GM21360 (cell line): ENCODE results near the gene PPP1R13L.

Experiments used
- ATAC-seq: cut with Tn5 transposase; IDR thresholded peaks from one replicate; pipeline ENCODE4 v1.9.1; 2021; ENCODE audit warnings: mild to moderate bottlenecking, moderate library complexity; ENCODE audit not compliant: unreplicated experiment

Gene PPP1R13L

DNA sequence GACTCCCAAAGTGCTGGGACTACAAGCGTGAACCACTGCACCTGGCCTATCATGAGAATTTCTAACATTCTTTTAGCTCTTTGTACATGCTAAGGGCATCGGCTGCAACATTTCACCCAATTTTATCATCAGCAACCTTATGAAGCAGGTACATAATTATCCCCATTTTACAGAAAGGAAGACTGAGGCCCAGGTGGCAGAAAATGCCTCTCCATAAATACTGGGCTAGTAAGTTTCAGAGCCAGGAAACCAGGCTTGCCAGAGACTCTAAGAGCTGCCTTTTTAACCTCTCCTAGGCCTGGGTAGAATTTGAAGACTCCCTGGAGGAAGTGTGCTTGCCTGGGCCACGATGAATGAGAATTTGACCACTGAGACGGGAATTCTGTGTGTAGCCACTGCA, 36.7 kb downstream of the PPP1R13L start:
- no peak for ATAC-seq

GRCh38 chr19:45364696-45365095, 40.2 kb downstream of the PPP1R13L start:
- no peak for ATAC-seq

- no peak for ATAC-seq
Observed at GRCh38 chr19:45363861-45364459, 40.9 kb downstream of the PPP1R13L start.

GRCh38 chr19:45362291-45362690, 42.6 kb downstream of the PPP1R13L start:
- ATAC-seq: no peak

DNA sequence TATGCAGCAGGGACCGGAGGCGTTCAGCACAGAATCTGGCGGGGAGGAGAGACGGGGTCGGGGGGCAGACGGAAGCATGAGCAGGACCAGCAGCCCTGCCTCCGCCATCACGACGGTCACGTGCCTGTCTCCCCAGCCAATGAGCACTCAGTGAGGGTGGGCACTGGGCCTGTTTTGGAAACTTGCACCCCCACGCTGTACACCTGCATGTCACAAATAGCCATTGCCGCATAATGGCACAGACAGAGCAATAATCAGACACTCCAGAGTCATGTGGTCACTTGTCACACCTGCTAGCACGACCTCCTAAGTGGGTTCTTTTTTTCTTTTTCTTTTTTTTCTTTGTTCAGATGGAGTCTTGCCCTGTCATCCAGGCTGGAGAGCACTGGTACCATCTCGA, 43.3 kb downstream of the PPP1R13L start:
- ATAC-seq: no peak

GRCh38 chr19:45358213-45358792, 46.6 kb downstream of the PPP1R13L start:
- no peak for ATAC-seq

GRCh38 chr19:45357445-45357783, 47.5 kb downstream of the PPP1R13L start:
- ATAC-seq: no peak

- ATAC-seq: no peak
Observed at GRCh38 chr19:45356760-45357444, 48.0 kb downstream of the PPP1R13L start.

GRCh38 chr19:45355910-45356309, 49.0 kb downstream of the PPP1R13L start:
- no peak for ATAC-seq

DNA sequence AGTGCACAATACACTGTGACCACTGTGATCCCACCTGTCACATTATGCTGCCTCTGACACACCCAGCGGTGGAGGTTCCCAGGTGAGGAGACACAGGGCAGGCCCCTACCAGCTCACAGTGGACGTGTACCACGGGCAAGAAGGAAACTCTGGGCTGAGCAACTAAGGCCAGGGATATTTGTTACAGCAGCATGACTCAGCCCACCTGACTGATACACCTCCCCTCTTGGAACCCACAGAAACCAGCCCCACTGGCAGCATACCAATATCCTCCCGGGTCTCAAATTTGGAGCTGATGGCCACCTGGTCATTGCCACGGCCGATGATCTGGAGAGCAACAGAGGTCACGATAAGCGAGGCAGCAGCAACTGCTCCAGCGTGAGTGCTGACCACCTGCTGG, 49.5 kb downstream of the PPP1R13L start:
- no peak for ATAC-seq

DNA sequence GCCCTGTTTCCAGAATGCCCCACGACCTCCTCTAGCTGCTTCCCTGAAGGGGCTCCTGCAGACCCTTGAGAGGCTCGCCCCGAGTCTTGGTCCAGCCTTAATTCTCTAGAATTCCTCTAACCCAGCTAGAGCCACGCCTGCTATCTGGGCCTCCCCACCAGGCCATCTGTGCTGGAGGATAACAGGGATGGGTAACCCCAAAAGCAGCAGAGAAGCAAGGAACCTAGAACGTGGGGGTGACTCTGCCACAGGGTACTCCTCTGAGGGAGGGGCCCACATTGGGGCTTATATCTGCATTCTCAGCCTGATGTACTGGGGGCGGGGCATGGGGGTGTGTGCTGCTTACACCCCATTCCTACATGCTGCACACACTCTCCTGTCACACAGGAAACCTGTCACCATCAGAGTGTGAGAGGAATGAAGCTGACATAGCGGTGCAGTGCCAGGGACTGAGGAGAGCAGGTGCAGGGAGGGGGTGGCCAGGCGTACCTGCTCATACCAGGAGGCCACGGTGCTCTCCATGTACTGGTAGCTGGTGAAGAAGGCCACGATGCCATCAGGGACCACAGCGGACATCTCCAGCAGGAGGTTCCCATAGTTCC, 50.5 kb downstream of the PPP1R13L start:
- no peak for ATAC-seq

- ATAC-seq: no peak
Observed at GRCh38 chr19:45352914-45353796, 51.7 kb downstream of the PPP1R13L start.

DNA sequence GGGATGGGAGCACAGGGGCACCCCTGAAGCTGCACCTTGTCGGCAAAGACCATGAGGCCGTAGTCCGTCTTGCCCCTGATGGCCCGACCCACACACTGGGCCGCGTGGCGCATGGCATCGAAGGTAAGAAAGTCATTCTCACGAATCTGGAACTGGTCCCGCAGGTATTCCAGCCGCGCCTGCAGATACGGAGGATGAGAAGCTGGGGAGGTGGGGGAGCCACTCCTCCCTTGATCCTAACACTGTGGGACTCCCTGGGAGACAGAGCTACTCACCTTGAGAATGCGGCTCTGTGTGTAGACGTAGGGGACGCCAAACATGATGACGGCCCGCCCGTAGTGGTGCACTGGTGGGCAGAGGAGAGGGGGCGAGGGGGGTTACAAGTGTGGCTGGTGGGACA, 52.4 kb downstream of the PPP1R13L start:
- ATAC-seq: no peak

- no peak for ATAC-seq
Observed at GRCh38 chr19:45352062-45352461, 52.8 kb downstream of the PPP1R13L start.

GRCh38 chr19:45351401-45351952, 53.4 kb downstream of the PPP1R13L start:
- no peak for ATAC-seq

DNA sequence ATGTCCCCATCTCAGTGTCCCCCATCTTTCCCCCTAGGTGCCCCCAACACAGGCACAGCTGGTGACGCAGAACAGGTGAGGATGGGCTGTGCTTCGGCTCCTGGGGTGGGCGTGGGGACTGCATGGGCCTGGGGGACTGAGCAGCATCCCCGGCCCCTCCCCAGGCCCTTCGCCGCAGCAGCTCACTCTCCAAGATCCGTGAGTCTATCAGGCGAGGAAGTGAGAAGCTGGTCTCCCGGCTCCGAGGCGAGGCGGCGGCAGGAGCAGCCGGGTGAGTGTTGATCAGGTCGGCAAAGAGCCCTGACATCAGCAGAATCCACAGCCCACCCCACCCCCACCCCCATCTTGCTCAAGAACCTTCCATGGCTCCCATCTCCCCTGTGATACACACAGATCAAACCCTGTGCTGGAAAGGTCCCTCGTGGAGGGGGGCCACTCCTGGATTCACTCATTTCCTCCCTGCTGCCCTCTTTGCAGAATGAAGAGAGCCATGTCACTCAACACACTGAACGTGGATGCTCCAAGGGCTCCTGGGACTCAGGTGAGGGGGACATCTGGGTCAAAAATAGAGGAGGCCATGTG, 54.3 kb downstream of the PPP1R13L start:
- ATAC-seq: no peak

- ATAC-seq: no peak
Observed at GRCh38 chr19:45349430-45349941, 55.4 kb downstream of the PPP1R13L start.

DNA sequence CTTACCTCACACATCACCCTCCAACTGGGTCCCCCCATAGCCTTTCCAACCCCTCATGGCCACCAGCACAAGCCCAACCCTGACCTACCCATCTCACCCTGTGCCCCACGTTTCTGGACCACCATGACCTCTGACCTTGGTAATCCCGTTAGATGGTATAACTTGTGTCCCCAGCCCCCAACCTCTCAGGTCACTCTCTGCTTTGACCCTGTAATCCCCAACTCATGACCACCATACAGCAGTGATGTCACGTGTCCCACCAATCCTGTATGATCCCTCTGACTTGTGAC, 55.8 kb downstream of the PPP1R13L start:
- no peak for ATAC-seq

DNA sequence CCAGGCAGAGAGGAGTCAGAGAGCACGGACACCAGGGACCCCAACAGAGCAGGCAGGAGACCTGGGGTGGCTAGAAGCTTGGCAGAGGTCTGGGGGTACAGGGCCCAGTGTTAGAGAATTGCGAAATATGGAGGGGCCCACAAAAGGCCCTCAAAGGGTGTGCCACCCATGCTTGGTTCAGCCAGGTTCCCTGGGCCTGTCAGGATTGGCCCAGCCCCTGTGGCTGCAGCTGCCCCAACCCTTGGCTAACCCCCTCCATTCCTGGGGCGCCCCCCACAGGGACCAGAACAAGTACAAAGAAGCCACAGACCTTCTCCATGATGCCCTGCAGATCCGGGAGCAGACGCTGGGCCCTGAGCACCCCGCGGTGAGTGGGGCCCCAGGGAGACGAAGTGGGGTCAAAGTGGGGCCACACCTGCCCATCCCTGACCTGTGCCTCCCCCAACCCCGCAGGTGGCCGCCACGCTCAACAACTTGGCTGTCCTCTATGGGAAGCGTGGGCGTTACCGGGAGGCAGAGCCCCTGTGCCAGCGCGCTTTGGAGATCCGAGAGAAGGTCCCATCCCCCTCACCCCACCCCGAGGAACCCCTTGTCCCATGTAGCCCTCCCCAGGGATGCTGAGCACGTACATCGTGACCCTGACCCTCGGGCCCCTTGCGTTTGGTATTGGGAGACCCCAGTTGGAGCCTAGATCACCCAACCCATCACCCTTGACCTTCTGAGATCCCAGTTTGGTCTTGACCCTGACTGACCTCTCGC, 56.3 kb downstream of the PPP1R13L start:
- ATAC-seq: no peak
